Lower lobe of right lung (tissue), 2 donors: ENCODE measurements around the gene HUS1. TPM values are rescaled to one million over a fixed set of nuclear protein-coding genes. Genes with fewer than 3 reads are reported as not detected.
"Not testable (repeated sequence)": the region's sequence is repeated elsewhere in the genome, so short reads cannot be mapped to it uniquely, and the experiment has no call there.

ENCODE experiments used
- ATAC-seq, 2 donors: fragments of 200-7000 bp; cut with Tn5 transposase; one replicate each; pipeline ENCODE4 v1.9.1; 2020 to 2022; ENCODE audit warnings: mild to moderate bottlenecking in 2 of 2, moderate library complexity in 2 of 2
- DNase-seq: peaks from one replicate; pipeline ENCODE4 v3.0.0-alpha.2; 2020
- H3K27ac ChIP-seq: fragments of 200-600 bp; one replicate; pipeline ENCODE4 v1.8.0; 2022
- H3K27me3 ChIP-seq: fragments of 200-600 bp; one replicate; pipeline ENCODE4 v1.8.0; 2022; ENCODE audit warnings: low read depth
- H3K36me3 ChIP-seq: fragments of 200-600 bp; one replicate; pipeline ENCODE4 v1.8.0; 2022; ENCODE audit warnings: mild to moderate bottlenecking
- H3K4me1 ChIP-seq: fragments of 200-600 bp; one replicate; pipeline ENCODE4 v1.8.0; 2022
- H3K4me3 ChIP-seq: fragments of 200-600 bp; one replicate; pipeline ENCODE4 v1.8.0; 2022; ENCODE audit warnings: mild to moderate bottlenecking
- H3K9me3 ChIP-seq: fragments of 200-600 bp; one replicate; pipeline ENCODE4 v1.8.0; 2022
- intact Hi-C: fragments of 100-400 bp; cut with DNase I; formaldehyde crosslinking; loops from one replicate; pipeline ENCODE4 v1.11.0; 2022
- total RNA-seq: library from RNA; stranded (reverse); fragmentation: NEBNext Ultra II Directional; extraction: Animal tissue kit (Norgen Biotek cat#: 25700); gene quantifications from one replicate; pipeline ENCODE4 v1.2.1, GENCODE V29; 2021
- TF ChIP-seq, protein P1 (sequence below): fragments of 200-600 bp; IDR thresholded peaks from one replicate; pipeline ENCODE4 v1.8.0; 2022; ENCODE audit warnings: antibody characterized with exemption, mild to moderate bottlenecking
- donor health status: DM: no; HTN: yes; CAD: no; lungs with severe emphysema.

The HUS1 gene
- total RNA-seq, 1 donor from 2014 or later, result 39.2 TPM

- Histone ChIP-seq H3K36me3 (no peaks in the 10 kb centered on the region), H3K4me3 (no peak overlapping the region), H3K27ac (no peak overlapping the region), H3K27me3 (no peaks in the 10 kb centered on the region), H3K9me3 (no peaks in the 10 kb centered on the region), H3K4me1 (no peaks in the 10 kb centered on the region)
- DNase-seq (no peak), ATAC-seq (no peak)
- intact Hi-C loops, result no loop called here
- TF ChIP-seq, protein P1, sequence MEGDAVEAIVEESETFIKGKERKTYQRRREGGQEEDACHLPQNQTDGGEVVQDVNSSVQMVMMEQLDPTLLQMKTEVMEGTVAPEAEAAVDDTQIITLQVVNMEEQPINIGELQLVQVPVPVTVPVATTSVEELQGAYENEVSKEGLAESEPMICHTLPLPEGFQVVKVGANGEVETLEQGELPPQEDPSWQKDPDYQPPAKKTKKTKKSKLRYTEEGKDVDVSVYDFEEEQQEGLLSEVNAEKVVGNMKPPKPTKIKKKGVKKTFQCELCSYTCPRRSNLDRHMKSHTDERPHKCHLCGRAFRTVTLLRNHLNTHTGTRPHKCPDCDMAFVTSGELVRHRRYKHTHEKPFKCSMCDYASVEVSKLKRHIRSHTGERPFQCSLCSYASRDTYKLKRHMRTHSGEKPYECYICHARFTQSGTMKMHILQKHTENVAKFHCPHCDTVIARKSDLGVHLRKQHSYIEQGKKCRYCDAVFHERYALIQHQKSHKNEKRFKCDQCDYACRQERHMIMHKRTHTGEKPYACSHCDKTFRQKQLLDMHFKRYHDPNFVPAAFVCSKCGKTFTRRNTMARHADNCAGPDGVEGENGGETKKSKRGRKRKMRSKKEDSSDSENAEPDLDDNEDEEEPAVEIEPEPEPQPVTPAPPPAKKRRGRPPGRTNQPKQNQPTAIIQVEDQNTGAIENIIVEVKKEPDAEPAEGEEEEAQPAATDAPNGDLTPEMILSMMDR, result no peak
Measured at GRCh38 chr7:47932466-47933037, 46.9 kb downstream of the HUS1 start.

DNA sequence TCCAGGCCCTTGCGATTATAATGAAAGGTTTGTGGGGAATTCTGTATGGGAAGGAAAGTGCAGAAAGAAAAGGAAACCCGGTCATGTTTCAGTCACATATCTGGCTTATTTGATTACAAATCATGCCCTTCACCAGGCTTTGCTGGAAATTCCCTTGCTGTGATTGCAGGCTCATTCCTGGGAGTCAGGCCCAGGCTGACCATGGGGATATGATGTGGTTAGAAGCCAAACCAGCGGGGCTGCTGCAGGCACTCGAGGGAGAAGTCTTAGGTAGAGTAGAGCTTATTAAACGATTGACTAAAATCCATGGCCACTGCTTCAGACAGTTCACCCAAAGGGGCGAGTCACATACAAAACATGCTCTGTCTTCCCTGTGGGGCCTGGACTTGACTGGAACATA lies 47.4 kb downstream of the HUS1 start:
- Histone ChIP-seq H3K4me1 (no peaks in the 10 kb centered on the region), H3K27me3 (no peaks in the 10 kb centered on the region), H3K27ac (no peak overlapping the region), H3K9me3 (no peaks in the 10 kb centered on the region), H3K4me3 (no peak overlapping the region), H3K36me3 (no peaks in the 10 kb centered on the region)
- intact Hi-C loops, result no loop called here
- TF ChIP-seq, protein P1, result no peak
- ATAC-seq, result no peak
- no peak for DNase-seq

DNA sequence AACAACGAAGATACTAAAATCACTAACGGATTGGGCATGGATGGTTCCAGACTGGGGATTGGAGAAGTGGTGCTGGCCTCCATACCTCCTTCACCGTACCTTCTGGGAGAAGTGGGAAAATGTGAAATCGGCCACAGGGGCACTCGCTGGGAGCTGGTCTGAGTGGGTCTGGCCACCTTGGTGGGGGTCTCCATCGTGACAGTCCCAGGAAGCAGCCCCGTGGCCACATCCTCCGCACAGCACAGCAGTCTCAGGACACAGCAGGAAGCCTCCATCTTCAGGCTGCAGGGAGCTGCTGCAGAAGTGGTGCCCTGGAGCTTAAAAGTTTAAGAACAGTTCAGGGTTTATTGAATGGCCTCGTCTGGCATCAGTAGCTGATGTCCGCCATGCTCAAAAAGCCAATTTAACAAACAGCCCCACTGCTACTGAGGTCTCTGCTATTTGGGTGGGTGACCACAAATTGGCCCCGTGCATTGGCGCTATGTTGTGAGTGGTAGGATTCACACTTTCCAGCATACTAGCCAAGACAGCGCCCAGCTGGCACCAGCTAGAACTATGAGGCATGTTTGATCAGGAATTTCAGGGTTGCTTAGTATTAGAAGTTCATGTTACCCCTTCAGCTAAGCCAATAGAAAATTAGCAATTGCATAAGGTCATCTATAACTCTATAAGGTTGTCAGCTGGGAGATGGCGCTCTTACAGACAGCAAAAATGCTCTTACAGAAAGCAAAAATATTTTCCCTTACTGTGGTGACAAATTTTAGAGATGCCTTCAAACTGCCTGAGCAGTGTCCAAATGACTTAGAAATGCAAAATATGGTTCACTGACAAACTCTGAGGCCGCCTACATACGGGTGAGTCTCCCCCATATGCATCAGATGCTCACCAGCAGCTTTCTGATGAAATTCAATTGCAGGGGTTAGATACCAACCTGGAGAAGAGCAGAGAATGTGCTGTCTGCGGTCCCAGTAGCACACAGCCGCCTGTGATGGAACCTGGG lies 48.1 kb downstream of the HUS1 start:
- Histone ChIP-seq H3K9me3 (no peaks in the 10 kb centered on the region), H3K4me3 (no peak overlapping the region), H3K27me3 (no peaks in the 10 kb centered on the region), H3K27ac (no peak overlapping the region), H3K4me1 (no peaks in the 10 kb centered on the region), H3K36me3 (no peaks in the 10 kb centered on the region)
- ATAC-seq (no peak), DNase-seq (no peak)
- TF ChIP-seq, protein P1, result no peak
- intact Hi-C loops, result no loop called here

DNA sequence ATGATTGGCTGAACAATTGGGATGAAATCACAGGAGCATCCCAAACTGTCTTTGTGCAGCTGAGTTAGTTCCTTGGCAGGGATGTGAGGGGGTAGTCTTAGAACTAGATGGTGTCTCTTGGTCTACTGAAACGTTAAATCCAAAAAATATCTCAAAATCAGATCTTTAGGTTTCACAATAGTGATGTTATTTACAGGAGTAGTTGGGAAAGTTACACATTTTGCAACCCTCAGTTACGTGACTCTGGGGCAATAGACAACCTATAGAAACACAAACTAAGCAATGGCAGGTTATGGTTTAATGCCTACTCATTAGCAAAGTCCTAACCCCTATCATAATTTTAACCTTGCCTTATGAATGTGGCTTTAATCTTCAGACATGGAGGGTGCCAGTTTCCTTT lies 55.1 kb downstream of the HUS1 start:
- H3K36me3 ChIP-seq, result no peaks in the 10 kb centered on the region
- H3K27me3 ChIP-seq, result no peaks in the 10 kb centered on the region
- H3K27ac ChIP-seq, result no peak overlapping the region
- TF ChIP-seq, protein P1, result no peak
- intact Hi-C loops, result no loop called here
- no peak for ATAC-seq
- H3K4me1 ChIP-seq, result no peaks in the 10 kb centered on the region
- H3K9me3 ChIP-seq, result no peaks in the 10 kb centered on the region
- H3K4me3 ChIP-seq, result no peak overlapping the region
- DNase-seq, result no peak

GRCh38 chr7:47923081-47923875 lies 56.1 kb downstream of the HUS1 start:
- ATAC-seq, intact Hi-C loops, DNase-seq: not testable (repeated sequence)

GRCh38 chr7:47916514-47916913 lies 62.9 kb downstream of the HUS1 start:
- H3K27me3 ChIP-seq, ATAC-seq, H3K27ac ChIP-seq, H3K4me1 ChIP-seq, H3K9me3 ChIP-seq, H3K36me3 ChIP-seq, DNase-seq, H3K4me3 ChIP-seq, intact Hi-C loops: not testable (repeated sequence)

More at GRCh38 chr7:47923081-47923875, 56.1 kb downstream of the HUS1 start:
- not testable (repeated sequence) for H3K4me3 ChIP-seq, H3K27ac ChIP-seq, H3K36me3 ChIP-seq, H3K4me1 ChIP-seq, H3K9me3 ChIP-seq, H3K27me3 ChIP-seq
